Measurements from ENCODE around the gene GLI3.
"Not testable (repeated sequence)": the region's sequence is repeated elsewhere in the genome, so short reads cannot be mapped to it uniquely, and the experiment has no call there.

The GLI3 gene

GRCh38 chr7:42212541-42213090 lies 24.4 kb downstream of the GLI3 start:
- no peak for DNase-seq (ENCODE audit: low spot score)

GRCh38 chr7:42211938-42212337 lies 25.1 kb downstream of the GLI3 start:
- no peak for DNase-seq (ENCODE audit: low spot score)

GRCh38 chr7:42210779-42211178 lies 26.2 kb downstream of the GLI3 start:
- DNase-seq (ENCODE audit: low spot score) = no peak

GRCh38 chr7:42210333-42210732 lies 26.7 kb downstream of the GLI3 start:
- no peak for DNase-seq (ENCODE audit: low spot score)

GRCh38 chr7:42209085-42209484 lies 27.9 kb downstream of the GLI3 start:
- not testable (repeated sequence) for DNase-seq (ENCODE audit: low spot score)

GRCh38 chr7:42208572-42208971 lies 28.4 kb downstream of the GLI3 start:
- DNase-seq (ENCODE audit: low spot score) = no peak

GRCh38 chr7:42207420-42207819 lies 29.6 kb downstream of the GLI3 start:
- DNase-seq (ENCODE audit: low spot score) = no peak

GRCh38 chr7:42203336-42203735 lies 33.7 kb downstream of the GLI3 start:
- no peak for DNase-seq (ENCODE audit: low spot score)

GRCh38 chr7:42202601-42203000 lies 34.4 kb downstream of the GLI3 start:
- no peak for DNase-seq (ENCODE audit: low spot score)

- DNase-seq (ENCODE audit: low spot score) = no peak
These were observed 37.9 kb downstream of the GLI3 start for GRCh38 chr7:42198974-42199668.

- DNase-seq (ENCODE audit: low spot score) = no peak
These were observed 38.7 kb downstream of the GLI3 start for GRCh38 chr7:42198296-42198695.

GRCh38 chr7:42197451-42197850 lies 39.6 kb downstream of the GLI3 start:
- no peak for DNase-seq (ENCODE audit: low spot score)

- DNase-seq (ENCODE audit: low spot score) = no peak
These were observed 42.8 kb downstream of the GLI3 start for GRCh38 chr7:42194238-42194637.

GRCh38 chr7:42193471-42194129 lies 43.4 kb downstream of the GLI3 start:
- no peak for DNase-seq (ENCODE audit: low spot score)

GRCh38 chr7:42192851-42193461 lies 44.1 kb downstream of the GLI3 start:
- DNase-seq (ENCODE audit: low spot score) = no peak

GRCh38 chr7:42192066-42192465 lies 44.9 kb downstream of the GLI3 start:
- DNase-seq (ENCODE audit: low spot score) = no peak

GRCh38 chr7:42189535-42189934 lies 47.5 kb downstream of the GLI3 start:
- no peak for DNase-seq (ENCODE audit: low spot score)

- DNase-seq (ENCODE audit: low spot score) = no peak
These were observed 50.9 kb downstream of the GLI3 start for GRCh38 chr7:42186151-42186550.

GRCh38 chr7:42185726-42186125 lies 51.3 kb downstream of the GLI3 start:
- no peak for DNase-seq (ENCODE audit: low spot score)

GRCh38 chr7:42183547-42183946 lies 53.5 kb downstream of the GLI3 start:
- no peak for DNase-seq (ENCODE audit: low spot score)

GRCh38 chr7:42181566-42181965 lies 55.4 kb downstream of the GLI3 start:
- DNase-seq (ENCODE audit: low spot score) = no peak

- DNase-seq (ENCODE audit: low spot score) = no peak
These were observed 56.2 kb downstream of the GLI3 start for GRCh38 chr7:42180806-42181205.

GRCh38 chr7:42176724-42177101 lies 60.3 kb downstream of the GLI3 start:
- no peak for DNase-seq (ENCODE audit: low spot score)

Data from RKO (cell line).